GM13977 (cell line): ENCODE results near the gene MTA3.
"Not testable (repeated sequence)": the region's sequence is repeated elsewhere in the genome, so short reads cannot be mapped to it uniquely, and the experiment has no call there.

Experiments
- DNase-seq: peaks from one replicate; pipeline ENCODE4 v3.0.0; 2012; ENCODE audit warnings: low spot score
- CTCF ChIP-seq: IDR thresholded peaks from 2 replicates; pipeline ENCODE4 v1.5.1; 2012; ENCODE audit warnings: mild to moderate bottlenecking, control low read depth; ENCODE audit not compliant: insufficient read depth; ENCODE audit errors: extremely low read depth, missing control alignments
- in situ Hi-C: fragments of 300-500 bp; cut with MboI; formaldehyde crosslinking; loops from one replicate; pipeline ENCODE4 v1.12.0; 2022; ENCODE audit warnings: low sequenced_read_pairs, low pct_unique_long_range_greater_than_20kb, mixed read lengths, inconsistent platforms; ENCODE audit not compliant: unreplicated experiment

The MTA3 gene

GRCh38 chr2:42618972-42619371 lies 50.5 kb downstream of the MTA3 start:
- no peak for TF ChIP-seq CTCF
- DNase-seq = no peak
- in situ Hi-C loops = no loop called here

GRCh38 chr2:42621626-42622025 lies 53.2 kb downstream of the MTA3 start:
- DNase-seq, in situ Hi-C loops: not testable (repeated sequence)

- in situ Hi-C loops = no loop called here
- no peak for TF ChIP-seq CTCF
- no peak for DNase-seq
Observed at GRCh38 chr2:42622943-42623676, 54.7 kb downstream of the MTA3 start.

GRCh38 chr2:42624047-42624446 lies 55.6 kb downstream of the MTA3 start:
- TF ChIP-seq CTCF = no peak
- in situ Hi-C loops = no loop called here
- DNase-seq = no peak

DNA sequence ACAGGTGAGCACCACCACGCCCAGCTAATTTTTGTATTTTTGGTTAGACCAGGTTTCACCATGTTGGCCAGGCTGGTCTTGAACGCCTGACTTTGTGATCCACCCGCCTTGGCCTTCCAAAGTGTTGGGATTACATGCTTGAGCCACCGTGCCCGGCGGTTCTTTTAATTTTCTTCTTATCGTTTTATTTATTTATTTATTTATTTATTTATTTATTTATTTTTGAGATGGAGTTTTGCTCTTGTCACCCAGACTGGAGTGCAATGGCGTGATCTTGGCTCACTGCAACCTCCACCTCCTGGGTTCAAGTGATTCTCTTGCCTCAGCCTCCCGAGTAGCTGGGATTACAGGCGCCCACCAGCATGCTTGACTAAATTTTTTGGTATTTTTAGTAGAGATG lies 59.6 kb downstream of the MTA3 start:
- in situ Hi-C loops = not testable (repeated sequence)

GRCh38 chr2:42636934-42637333 lies 68.5 kb downstream of the MTA3 start:
- DNase-seq = no peak
- in situ Hi-C loops = no loop called here
- no peak for TF ChIP-seq CTCF

More for the DNA sequence above, 59.6 kb downstream of the MTA3 start:
- DNase-seq = not testable (repeated sequence)

DNA sequence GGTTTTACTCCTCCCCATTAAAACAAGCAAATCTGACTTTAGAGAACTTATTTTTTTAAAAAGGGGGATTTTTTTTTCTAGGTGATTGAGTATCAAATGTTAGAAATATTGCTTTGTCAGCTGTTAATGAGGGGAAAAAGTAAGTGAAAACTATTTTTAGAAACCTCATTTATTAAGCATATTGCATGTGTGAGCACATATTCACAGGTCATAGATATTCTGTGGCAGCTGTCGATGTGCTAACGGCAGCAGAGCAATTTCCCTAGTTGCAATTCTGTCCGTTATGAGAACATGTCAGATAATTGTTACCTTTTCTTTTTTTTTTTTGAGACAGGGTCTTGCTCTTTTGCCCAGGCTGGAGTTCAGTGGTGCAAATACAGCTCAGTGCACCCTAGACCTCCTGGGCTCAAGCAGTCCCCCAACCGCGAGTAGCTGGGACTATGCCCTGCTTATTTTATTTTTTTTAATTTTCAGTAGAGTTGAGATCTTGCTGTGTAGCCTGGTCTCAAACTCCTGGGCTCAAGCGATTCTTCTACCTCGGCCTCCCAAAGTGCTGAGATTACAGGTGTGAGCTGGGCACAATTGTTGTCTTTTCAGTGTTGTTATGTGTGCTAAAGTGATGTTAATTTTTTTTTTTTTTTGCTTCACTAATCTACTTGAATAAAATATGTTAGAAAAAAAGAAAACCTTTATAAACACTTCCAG lies 69.8 kb downstream of the MTA3 start:
- no peak for DNase-seq
- TF ChIP-seq CTCF = no peak
- in situ Hi-C loops = no loop called here
